Natural killer cell (primary cell): ENCODE data around the gene SPECC1L. TPM values are rescaled to one million over a fixed set of nuclear protein-coding genes. Genes with fewer than 3 reads are reported as not detected.

ENCODE experiments used
- ATAC-seq, 3 donors: fragments of 150-1000 bp in 2 of 3; fragments of 200-7000 bp in 1 of 3; cut with Tn5 transposase; 1 replicate in 1 of 3; 2 replicates in 2 of 3; pipeline ENCODE4 v1.10.0; 2021; ENCODE audit warnings: mild to moderate bottlenecking in 2 of 3, moderate library complexity in 2 of 3
- DNase-seq, 2 donors: peaks; one replicate each; pipeline versions ENCODE4 v3.0.0 to v3.0.0-alpha.2; 2013 to 2021; ENCODE audit warnings: mixed read lengths in 1 of 2
- H3K27ac ChIP-seq: one replicate; pipeline ENCODE4 v1.5.1; 2013; ENCODE audit warnings: mild to moderate bottlenecking, low read length
- H3K27me3 ChIP-seq: one replicate; pipeline ENCODE4 v1.6.1; 2013; ENCODE audit warnings: low read length; ENCODE audit not compliant: control insufficient read depth, insufficient read depth
- H3K36me3 ChIP-seq: one replicate; pipeline ENCODE4 v1.6.1; 2013; ENCODE audit warnings: low read length; ENCODE audit not compliant: control insufficient read depth, insufficient read depth
- H3K4me1 ChIP-seq: one replicate; pipeline ENCODE4 v1.6.1; 2013; ENCODE audit warnings: low read length; ENCODE audit not compliant: control insufficient read depth, insufficient read depth
- H3K4me3 ChIP-seq: one replicate; pipeline ENCODE4 v1.5.1; 2013; ENCODE audit warnings: low read length
- H3K9me3 ChIP-seq: one replicate; pipeline ENCODE4 v1.6.1; 2013; ENCODE audit warnings: low read length; ENCODE audit not compliant: control insufficient read depth, insufficient read depth
- H3K27ac Mint-ChIP-seq, 2 donors: one replicate each; pipeline ENCODE4 v1.8.0; 2022; ENCODE audit warnings: mild to moderate bottlenecking in 2 of 2, mixed read lengths in 2 of 2, moderate library complexity in 1 of 2
- H3K27me3 Mint-ChIP-seq, 2 donors: one replicate each; pipeline ENCODE4 v1.8.0; 2022; ENCODE audit warnings: low read depth in 2 of 2, mixed read lengths in 2 of 2
- H3K36me3 Mint-ChIP-seq: one replicate; pipeline ENCODE4 v1.8.0; 2022; ENCODE audit warnings: mixed read lengths
- H3K4me1 Mint-ChIP-seq, 2 donors: one replicate each; pipeline ENCODE4 v1.8.0; 2022; ENCODE audit warnings: mixed read lengths in 2 of 2
- H3K4me3 Mint-ChIP-seq: one replicate; pipeline ENCODE4 v1.8.0; 2022; ENCODE audit warnings: mild to moderate bottlenecking, moderate library complexity, mixed read lengths
- H3K9me3 Mint-ChIP-seq, 2 donors: one replicate each; pipeline ENCODE4 v1.8.0; 2022; ENCODE audit warnings: mixed read lengths in 2 of 2
- CTCF ChIP-seq: fragments of 200-600 bp; IDR thresholded peaks from one replicate; pipeline ENCODE4 v1.8.0; 2022; ENCODE audit warnings: antibody characterized with exemption
- WGBS: methylation state at CpG from one replicate; pipeline ENCODE4 v1.1.7; 2013; ENCODE audit warnings: missing lambda C conversion rate; ENCODE audit not compliant: insufficient coverage; 5-methylcytosine and 5-hydroxymethylcytosine counted together
- intact Hi-C: fragments of 100-400 bp; cut with micrococcal nuclease; formaldehyde crosslinking; loops from one replicate; pipeline ENCODE4 v1.14.2; 2022
- total RNA-seq, 4 donors: library from RNA; stranded (reverse); fragments of 120-200 nt in 1 of 4; gene quantifications; one replicate each; pipeline versions ENCODE4 v1.2.3 to v1.2.4, GENCODE V29; 2013 to 2022

SPECC1L gene
- total RNA-seq, 3 donors from 2014 or later (not counting 1 experiment from before 2014, with no cell fraction given), result 46.1 to 52.9 (median 48.5) TPM

- no peak overlapping the region for H3K4me3 ChIP-seq
- no peak overlapping the region for H3K27ac Mint-ChIP-seq
- H3K4me1 ChIP-seq, result peaks cover 32% of the 10 kb centered on the region
- intact Hi-C loops, result no loop called here
- no peak overlapping the region for H3K4me3 Mint-ChIP-seq
- no peak overlapping the region for H3K27ac ChIP-seq
- H3K9me3 Mint-ChIP-seq, result no peaks in the 10 kb centered on the region
- peaks cover 39 to 42% of the 10 kb centered on the region in 2 donors for H3K4me1 Mint-ChIP-seq
- H3K36me3 ChIP-seq, result peaks cover 5% of the 10 kb centered on the region
- WGBS, result 93% methylated on average over 3 of the region's 3 CpGs
- H3K27me3 ChIP-seq, result no peaks in the 10 kb centered on the region
- H3K9me3 ChIP-seq, result no peaks in the 10 kb centered on the region
- no peaks in the 10 kb centered on the region for H3K27me3 Mint-ChIP-seq
- no peaks in the 10 kb centered on the region for H3K36me3 Mint-ChIP-seq
- DNase-seq (no peak), ATAC-seq (no peak)
- TF ChIP-seq CTCF, result no peak
Observed at GRCh38 chr22:24403346-24403745, 132.7 kb downstream of the SPECC1L start.

- ATAC-seq (no peak), DNase-seq (no peak)
- Mint-ChIP-seq H3K9me3 (no peaks in the 10 kb centered on the region), H3K36me3 (no peaks in the 10 kb centered on the region), H3K27me3 (no peaks in the 10 kb centered on the region), H3K27ac (no peak overlapping the region), H3K4me1 (peaks cover 50% of the 10 kb centered on the region in 2 donors), H3K4me3 (no peak overlapping the region)
- Histone ChIP-seq H3K4me1 (peaks cover 45% of the 10 kb centered on the region), H3K4me3 (no peak overlapping the region), H3K27me3 (no peaks in the 10 kb centered on the region), H3K9me3 (no peaks in the 10 kb centered on the region), H3K27ac (no peak overlapping the region), H3K36me3 (peaks cover 3% of the 10 kb centered on the region)
- intact Hi-C loops, result no loop called here
- TF ChIP-seq CTCF, result no peak
- 98% methylated on average over 9 of the region's 9 CpGs for WGBS
Observed at GRCh38 chr22:24404561-24405275, 134.1 kb downstream of the SPECC1L start.

GRCh38 chr22:24405631-24406321, 135.1 kb downstream of the SPECC1L start:
- H3K4me3 Mint-ChIP-seq, result no peak overlapping the region
- ATAC-seq (no peak), DNase-seq (no peak)
- H3K9me3 Mint-ChIP-seq, result no peaks in the 10 kb centered on the region
- no peaks in the 10 kb centered on the region for H3K9me3 ChIP-seq
- H3K36me3 ChIP-seq, result peaks cover 3% of the 10 kb centered on the region
- no peak overlapping the region for H3K4me3 ChIP-seq
- no peak overlapping the region for H3K27ac Mint-ChIP-seq
- intact Hi-C loops, result no loop called here
- H3K27me3 Mint-ChIP-seq, result no peaks in the 10 kb centered on the region
- WGBS, result 91% methylated on average over 11 of the region's 12 CpGs
- peaks cover 54% of the 10 kb centered on the region for H3K4me1 ChIP-seq
- no peak overlapping the region for H3K27ac ChIP-seq
- no peaks in the 10 kb centered on the region for H3K36me3 Mint-ChIP-seq
- H3K27me3 ChIP-seq, result no peaks in the 10 kb centered on the region
- H3K4me1 Mint-ChIP-seq, result peaks cover 49 to 53% of the 10 kb centered on the region in 2 donors
- no peak for TF ChIP-seq CTCF
